ENCODE results near the gene PAIP1.
"Not testable (repeated sequence)": the region's sequence is repeated elsewhere in the genome, so short reads cannot be mapped to it uniquely, and the experiment has no call there.

The PAIP1 gene

GRCh38 chr5:43556857-43557542, at the start of gene PAIP1:
TSS of gene PAIP1 (minus strand) at chr5:43557077. CDS start at chr5:43556846, 231 bp downstream.
- peak; percentile 93 for DNase-seq (ENCODE audit: low spot score)

GRCh38 chr5:43606351-43606750, 49.5 kb upstream of the PAIP1 start:
- DNase-seq (ENCODE audit: low spot score), result no peak

GRCh38 chr5:43604699-43605098, 47.8 kb upstream of the PAIP1 start:
- DNase-seq (ENCODE audit: low spot score), result no peak

DNA sequence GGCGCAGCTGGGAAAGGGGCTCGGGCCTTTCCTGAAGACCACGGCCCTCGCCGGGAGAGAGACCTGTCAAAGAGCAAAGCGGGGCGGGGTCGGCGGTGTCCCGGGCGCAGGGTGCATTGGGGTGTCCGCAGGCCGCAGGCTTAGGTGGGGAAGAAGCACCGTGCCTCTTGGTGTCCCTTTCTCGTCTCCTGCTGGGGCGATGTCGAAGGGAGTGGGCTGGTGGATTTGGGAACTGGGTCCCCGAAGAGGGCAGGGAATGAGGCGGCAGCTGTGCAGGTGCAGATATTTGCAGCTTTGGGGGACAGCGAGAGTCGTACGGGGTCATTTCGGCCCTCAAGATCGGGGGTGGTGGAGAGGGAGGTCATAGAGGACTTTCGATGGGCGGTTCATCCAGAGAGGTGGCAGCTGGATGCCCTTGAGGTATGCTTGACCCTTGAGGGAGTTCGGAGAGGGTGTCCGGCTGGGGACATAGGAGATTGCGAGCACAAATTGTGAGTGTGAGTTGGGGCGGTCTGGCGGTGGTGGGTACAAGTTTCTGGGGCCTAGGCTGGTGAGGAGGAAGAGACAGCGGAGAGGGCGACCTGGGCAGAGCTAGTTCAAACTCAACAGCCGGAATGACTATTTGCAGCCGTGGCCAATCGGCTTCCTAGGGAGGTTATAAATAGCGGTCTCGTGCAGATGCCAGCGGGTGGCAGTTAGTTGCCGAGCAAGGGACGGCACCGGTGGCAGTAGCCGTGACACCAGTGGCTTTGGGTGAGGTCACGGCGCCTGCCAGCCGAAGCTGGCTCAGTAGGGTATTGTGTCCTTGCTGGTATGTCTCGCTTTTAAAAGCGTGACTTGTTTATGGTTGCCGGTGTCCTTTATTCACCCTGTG, 46.7 kb upstream of the PAIP1 start:
- peak; percentile 77 for DNase-seq (ENCODE audit: low spot score)

DNA sequence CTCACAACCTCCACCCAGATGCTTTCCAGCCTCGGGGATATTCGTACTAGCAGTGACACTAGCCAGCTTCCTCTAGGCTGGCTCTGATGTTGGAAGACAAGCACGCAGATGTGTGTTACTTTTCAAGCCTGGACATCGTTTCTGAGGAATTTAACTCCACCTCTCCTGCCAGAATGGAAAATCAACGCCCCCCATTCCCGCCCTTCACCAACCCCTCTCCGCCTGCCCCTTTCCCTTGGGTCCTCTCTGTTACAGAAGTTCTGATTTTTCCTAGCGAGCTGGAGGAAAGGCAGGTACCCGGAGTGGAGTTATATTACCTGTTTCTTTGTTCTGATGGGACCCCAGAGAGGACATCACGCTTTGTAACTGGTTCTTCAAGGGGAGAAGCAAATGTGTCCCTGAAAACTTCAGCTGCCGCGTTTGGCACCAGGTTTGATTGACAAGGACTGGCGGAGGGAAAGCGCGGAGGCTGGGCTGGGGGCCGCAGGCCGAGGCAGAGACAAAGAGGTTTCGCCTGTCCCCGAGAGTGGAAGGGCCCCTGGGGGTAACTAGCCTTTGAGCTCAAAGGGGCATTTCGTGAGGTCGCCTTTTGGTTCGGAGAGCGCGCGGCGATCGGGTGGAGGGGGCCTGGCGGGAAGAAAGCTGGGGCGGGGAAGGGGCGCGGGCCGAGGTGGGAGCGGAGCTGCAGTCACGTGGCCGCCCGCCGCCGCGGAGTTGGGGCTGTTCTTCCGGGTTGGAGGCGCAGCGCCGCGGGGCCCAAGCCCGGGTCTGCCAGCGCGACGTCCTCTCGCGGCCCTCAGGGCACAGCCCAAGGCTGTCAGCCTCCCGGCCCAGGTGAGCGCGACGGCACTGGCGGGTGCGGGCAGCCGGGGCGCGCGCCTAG, 45.8 kb upstream of the PAIP1 start, which contains the start of gene NNT:
Gene NNT, plus strand, starts transcription at position 720 of the 883 bp plus-strand sequence. CDS start 6,016 bp downstream, outside the sequence.
- peak; percentile 77 for DNase-seq (ENCODE audit: low spot score)

DNA sequence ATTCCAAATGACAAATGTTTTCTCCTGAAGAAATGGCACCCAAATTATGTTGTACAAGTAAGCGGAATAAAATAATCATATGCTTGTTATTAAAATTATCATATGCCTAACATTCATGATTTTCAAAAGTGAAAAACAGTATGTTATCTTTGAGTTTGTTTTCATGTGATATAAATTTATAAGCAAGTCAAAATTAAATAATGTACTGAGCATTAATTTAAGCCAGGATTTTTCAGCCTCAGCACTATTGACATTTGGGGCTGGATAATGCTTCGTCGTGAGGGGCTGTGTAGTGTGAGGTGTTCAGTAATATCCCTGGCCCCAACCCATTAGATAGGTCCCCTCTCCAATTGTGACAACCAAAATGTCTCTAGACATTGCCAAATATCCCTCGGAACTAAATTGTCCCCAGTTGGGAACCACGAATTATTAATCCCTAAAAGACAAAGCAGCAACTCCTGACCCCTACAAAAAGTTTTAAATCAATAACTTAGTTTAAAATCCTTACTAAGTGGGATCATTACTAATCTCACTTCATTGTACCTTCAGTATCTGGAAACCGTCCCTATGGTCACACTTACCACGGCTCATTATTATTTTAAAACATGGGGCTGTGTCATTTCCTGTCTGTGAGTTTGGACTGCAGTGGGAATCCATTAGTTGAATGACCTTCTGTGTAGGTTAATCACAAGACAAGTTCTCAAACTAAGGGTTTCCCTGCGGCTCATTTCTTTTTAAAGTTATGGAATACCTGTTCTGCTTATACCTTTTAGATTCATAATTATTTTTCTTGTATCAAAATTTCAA, 44.8 kb upstream of the PAIP1 start:
- DNase-seq (ENCODE audit: low spot score), result peak; percentile 68

- not testable (repeated sequence) for DNase-seq (ENCODE audit: low spot score)
These were observed 42.0 kb upstream of the PAIP1 start for GRCh38 chr5:43598927-43599326.

DNA sequence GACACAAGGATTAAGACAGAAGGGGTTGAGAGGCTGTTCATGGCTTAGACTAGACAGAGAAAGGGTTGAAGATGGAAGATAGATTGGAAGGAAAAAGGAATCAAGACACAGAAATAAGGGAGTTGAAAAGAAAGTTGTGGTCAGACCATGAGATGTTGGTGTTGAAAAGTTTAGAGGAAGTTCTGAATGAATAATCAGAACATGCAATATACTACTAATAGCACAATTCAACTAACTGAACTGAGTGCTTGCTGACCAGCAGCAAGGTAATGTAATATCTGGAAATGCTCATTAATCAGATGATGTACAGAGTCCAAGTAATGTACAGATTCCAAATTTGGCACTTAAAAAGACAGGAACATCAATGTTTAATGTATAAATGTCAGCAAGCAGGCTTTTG, 35.5 kb upstream of the PAIP1 start:
- DNase-seq (ENCODE audit: low spot score), result no peak

- no peak for DNase-seq (ENCODE audit: low spot score)
These were observed 33.8 kb upstream of the PAIP1 start for GRCh38 chr5:43590700-43591099.

DNA sequence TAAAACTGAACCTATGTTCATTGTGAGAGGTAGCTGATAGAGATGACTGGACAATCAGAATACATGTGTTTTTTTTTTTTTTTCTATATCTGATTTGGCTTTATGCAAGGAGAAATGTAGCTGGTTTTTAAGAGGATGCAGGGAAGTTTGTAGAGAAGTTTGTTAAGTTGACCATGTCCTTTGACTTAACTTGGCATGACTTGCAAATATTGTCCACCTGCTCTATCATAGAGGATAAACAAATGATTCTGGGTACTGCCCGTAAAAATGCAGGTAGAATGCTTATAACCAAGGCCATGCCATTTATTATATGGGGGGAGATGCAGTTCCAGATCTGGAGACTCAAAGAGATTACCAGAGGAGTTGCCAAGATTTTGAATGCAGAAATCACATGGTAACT, 32.4 kb upstream of the PAIP1 start:
- no peak for DNase-seq (ENCODE audit: low spot score)

DNA sequence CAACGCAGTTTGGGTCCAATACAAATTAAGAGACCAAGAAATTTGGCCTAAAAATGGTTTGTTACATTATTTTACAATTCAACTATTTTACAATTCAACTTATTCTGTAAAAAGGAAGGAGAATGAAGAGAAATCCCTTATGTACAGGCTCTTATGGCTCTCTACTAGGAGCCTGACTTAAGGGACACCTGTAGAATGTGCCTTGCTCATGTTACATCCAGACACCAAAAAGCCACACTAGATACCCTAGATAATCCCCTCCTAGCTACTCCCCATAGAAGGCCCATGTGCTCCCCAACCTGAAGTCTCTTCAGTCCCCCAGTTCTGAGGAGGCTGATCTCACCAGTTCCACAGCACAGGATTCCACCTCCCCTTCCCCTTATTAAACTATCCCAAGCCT, 32.0 kb upstream of the PAIP1 start:
- DNase-seq (ENCODE audit: low spot score), result no peak

DNA sequence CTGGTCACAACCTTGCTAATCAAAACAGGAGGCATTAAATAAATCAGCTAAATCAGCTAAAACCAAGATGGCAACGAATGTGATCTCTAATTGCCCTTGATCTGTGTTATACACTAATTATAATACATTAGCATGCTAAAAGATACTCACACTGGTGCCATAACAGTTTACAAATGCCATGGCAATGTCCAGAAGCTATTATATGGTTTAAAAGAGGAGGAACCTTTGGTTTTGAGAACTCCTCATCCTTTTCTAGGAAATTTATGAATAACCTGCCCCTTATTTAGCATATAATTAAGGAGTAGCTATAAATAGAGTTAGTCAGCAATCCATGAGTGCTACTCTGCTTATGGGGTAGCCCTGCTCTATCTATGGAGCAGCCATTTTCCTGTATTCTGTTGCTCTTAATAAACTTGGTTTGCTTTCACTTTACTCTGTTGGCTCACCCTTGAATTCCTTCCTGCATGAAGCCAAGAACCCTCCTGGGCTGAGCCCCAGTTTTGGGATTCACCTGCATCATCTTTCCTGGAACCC, 27.4 kb upstream of the PAIP1 start:
- DNase-seq (ENCODE audit: low spot score), result no peak

- no peak for DNase-seq (ENCODE audit: low spot score)
These were observed 26.8 kb upstream of the PAIP1 start for GRCh38 chr5:43583724-43584123.

DNA sequence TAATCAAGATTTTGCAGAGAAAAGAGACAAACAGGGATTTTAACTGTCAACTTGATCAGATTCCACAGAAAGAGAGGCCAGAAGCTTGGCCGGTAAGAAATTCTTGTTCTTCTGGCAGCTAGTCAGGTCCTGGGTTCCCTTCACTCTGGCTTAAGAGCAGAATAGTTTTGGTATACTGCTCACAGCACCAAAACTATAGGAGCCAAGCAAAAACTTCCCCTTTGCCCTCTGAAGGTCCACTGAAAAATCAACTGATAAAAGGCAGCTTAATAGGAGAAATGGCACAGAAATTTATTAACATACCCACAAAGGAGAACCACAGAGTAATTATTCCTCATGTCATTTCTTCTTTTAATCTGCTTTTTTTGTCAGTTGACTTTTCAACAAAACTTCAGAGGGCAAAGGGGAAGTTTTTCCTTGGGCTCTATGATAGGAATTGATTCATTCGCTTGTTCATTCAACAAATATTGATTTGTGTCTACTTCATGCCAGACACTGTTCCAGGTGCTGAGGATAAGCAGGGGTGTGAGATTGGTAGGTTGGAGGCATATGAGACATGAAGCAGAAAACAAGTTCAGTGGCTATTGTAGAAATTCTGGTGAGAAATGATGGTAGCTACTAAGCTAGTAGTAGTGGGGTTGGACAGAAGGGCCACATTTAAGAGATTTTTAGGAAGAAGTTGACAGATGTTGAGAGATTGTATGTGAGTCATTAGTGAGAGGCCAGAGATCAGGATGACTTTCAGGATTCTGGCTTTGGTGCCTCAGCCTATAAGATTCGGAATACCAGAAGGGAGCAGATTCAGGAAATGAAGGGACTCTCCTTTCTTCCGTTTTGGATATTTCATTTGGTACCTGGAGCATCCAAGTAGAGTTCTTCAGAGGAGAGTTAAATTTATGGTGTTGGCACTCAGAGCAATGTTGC, 25.5 kb upstream of the PAIP1 start:
- DNase-seq (ENCODE audit: low spot score), result no peak

GRCh38 chr5:43581398-43581797, 24.5 kb upstream of the PAIP1 start:
- DNase-seq (ENCODE audit: low spot score), result no peak

DNA sequence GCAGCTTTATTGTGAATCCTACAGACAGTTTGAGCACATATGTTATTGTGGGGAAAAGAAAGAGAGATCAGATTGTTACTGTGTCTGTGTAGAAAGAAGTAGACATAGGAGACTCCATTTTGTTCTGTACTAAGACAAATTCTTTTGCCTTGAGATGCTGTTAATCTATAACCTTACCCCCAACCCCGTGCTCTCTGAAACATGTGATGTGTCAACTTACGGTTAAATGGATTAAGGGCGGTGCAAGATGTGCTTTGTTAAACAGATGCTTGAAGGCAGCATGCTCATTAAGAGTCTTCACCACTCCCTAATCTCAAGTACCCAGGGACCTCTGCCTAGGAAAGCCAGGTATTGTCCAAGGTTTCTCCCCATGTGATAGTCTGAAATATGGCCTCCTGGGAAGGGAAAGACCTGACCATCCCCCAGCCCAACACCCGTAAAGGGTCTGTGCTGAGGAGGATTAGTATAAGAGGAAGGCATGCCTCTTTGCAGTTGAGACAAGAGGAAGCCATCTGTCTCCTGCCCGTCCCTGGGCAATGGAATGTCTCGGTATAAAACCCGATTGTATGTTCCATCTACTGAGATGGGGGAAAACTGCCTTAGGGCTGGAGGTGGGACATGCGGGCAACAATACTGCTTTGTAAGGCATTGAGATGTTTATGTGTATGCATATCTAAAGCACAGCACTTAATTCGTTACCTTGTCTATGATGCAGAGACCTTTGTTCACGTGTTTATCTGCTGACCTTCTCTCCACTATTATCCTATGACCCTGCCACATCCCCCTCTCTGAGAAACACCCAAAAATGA, 23.7 kb upstream of the PAIP1 start:
- not testable (repeated sequence) for DNase-seq (ENCODE audit: low spot score)

- DNase-seq (ENCODE audit: low spot score), result no peak
These were observed 16.2 kb upstream of the PAIP1 start for GRCh38 chr5:43573058-43573457.

GRCh38 chr5:43572357-43572756, 15.5 kb upstream of the PAIP1 start:
- no peak for DNase-seq (ENCODE audit: low spot score)

DNA sequence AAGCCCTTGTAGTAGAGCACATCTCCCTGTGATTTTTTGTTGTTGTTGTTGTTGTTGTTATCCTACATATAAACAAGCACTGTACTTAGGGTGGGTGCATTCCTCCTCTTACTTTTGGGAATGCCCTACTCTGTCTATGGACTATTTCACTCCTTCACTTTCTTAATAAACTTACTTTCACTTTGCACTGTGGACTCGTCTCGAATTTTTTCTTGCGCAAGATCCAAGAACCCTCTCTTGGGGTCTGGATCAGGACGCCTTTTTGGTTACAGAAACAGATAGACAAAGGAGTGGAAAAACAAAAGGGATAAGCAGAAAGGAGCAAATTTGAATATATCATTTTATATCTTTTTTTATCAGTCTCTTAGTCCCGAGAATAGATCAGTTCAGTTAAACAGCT, 14.4 kb upstream of the PAIP1 start:
- no peak for DNase-seq (ENCODE audit: low spot score)
